H1 (cell line): ENCODE data around the gene CCNT1. TPM values are rescaled to one million over a fixed set of nuclear protein-coding genes. Genes with fewer than 3 reads are reported as not detected.

Source experiments
- ASH2L ChIP-seq: fragments of 200-600, 300-600 bp; sonication (generic); IDR thresholded peaks from one replicate; pipeline ENCODE4 v1.7.1; 2017; ENCODE audit warnings: low read length
- CEBPB ChIP-seq: IDR thresholded peaks from 2 replicates; pipeline ENCODE4 v1.6.1; 2012; ENCODE audit warnings: low read depth, low read length
- HDAC6 ChIP-seq: IDR thresholded peaks from one replicate; pipeline ENCODE4 v1.7.1; 2012; ENCODE audit warnings: low read depth, mild to moderate bottlenecking, inconsistent platforms, low read length, moderate library complexity
- KDM1A ChIP-seq: fragments of 200-600, 300-600 bp; sonication (generic); IDR thresholded peaks from 2 replicates; pipeline ENCODE4 v1.7.1; 2016; ENCODE audit warnings: mild to moderate bottlenecking, low read length, borderline replicate concordance
- KDM5A ChIP-seq: fragments of 200-600 bp; IDR thresholded peaks from 2 replicates; pipeline ENCODE4 v1.7.1; 2012; ENCODE audit warnings: mild to moderate bottlenecking, low read length, inconsistent platforms, mixed read lengths
- NRF1 ChIP-seq: IDR thresholded peaks from 2 replicates; pipeline ENCODE4 v1.6.1; 2011; ENCODE audit warnings: mild to moderate bottlenecking, low read depth, low read length, improper control_type of control experiment
- PHF8 ChIP-seq: fragments of 200-600 bp; sonication (generic); conservative IDR thresholded peaks from 2 replicates; pipeline ENCODE4 v1.7.1; 2012; ENCODE audit warnings: low read depth, mild to moderate bottlenecking, inconsistent platforms, low read length, moderate library complexity
- RXRA ChIP-seq: IDR thresholded peaks from 2 replicates; pipeline ENCODE4 v1.6.1; 2011; ENCODE audit warnings: low read depth, mild to moderate bottlenecking, low read length, moderate library complexity; ENCODE audit not compliant: insufficient read depth
- TCF12 ChIP-seq: IDR thresholded peaks from 2 replicates; pipeline ENCODE4 v1.6.1; 2011; ENCODE audit warnings: low read depth, mild to moderate bottlenecking, low read length
- polyA plus RNA-seq, 7 experiments: library from polyadenylated mRNA; depleted of rRNA in 3 of 7; stranded (reverse) in 5 of 7; unstranded in 2 of 7; fragments of >200 nt in 5 of 7; fragments of 200-250 nt in 2 of 7; gene quantifications; 1 replicate in 5 of 7; 2 replicates in 1 of 7; 4 replicates in 1 of 7; pipeline versions ENCODE4 v1.2.1 to v1.2.3, GENCODE V29; 2011 to 2013; ENCODE audit warnings: missing spikeins in 2 of 7, mixed read lengths in 2 of 7
- total RNA-seq: library from RNA; stranded (reverse); fragmentation: NEBNext Ultra II Directional; extraction: Animal tissue kit (Norgen Biotek cat#: 25700); gene quantifications from 2 replicates; pipeline ENCODE4 v1.2.1, GENCODE V29; 2021
- TF ChIP-seq, protein P1 (sequence below): fragments of 300-600 bp; sonication (generic); IDR thresholded peaks from 2 replicates; pipeline ENCODE4 v1.7.1; 2012; ENCODE audit warnings: low read length, moderate library complexity, mild to moderate bottlenecking, inconsistent platforms; ENCODE audit not compliant: insufficient replicate concordance
- TF ChIP-seq, protein P2 (sequence below): IDR thresholded peaks from 2 replicates; pipeline ENCODE4 v1.6.1; 2012; ENCODE audit warnings: inconsistent platforms

The CCNT1 gene
- total and polyA plus RNA-seq, 2 of the 8 experiments (the other 6 are each of a cell fraction or from before 2014, with no cell fraction given), result 13.2 to 45.9 TPM

DNA sequence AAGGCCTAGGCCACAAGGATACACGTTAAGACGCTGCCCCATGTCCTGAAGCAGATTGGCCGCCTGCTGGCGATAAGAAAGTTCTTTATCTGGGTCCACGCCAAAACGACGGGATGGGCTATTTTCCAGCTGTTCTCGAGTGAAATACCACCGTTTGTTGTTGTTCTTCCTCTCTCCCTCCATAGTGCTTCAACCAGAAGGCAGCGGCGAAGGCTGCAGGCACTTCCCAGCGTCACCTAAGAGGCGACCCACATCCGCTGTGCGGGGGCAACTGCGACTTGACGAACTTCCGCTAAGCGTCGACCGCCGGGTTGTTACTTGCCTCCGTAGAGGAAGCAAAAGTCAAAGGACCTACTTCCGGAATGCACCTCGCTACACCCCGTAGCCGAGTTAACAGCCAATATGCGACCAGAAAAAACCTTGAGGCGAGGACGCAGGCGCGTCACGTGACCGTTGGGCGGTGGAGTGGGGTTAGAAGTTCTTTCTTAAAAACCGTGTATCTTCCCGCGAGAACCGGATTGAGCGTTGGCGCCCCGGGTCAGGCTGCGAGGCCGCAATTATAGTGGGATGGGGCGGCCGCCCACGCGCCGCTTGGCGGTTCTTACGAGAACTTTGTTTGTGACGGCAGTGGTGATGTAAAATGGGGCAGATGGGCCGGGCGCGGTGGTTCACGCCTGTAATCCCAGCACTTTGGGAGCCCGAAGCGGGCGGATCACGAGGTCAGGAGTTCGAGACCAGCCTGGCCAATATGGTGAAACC, at the start of gene CCNT1 (continued):
- TF ChIP-seq, protein P1, sequence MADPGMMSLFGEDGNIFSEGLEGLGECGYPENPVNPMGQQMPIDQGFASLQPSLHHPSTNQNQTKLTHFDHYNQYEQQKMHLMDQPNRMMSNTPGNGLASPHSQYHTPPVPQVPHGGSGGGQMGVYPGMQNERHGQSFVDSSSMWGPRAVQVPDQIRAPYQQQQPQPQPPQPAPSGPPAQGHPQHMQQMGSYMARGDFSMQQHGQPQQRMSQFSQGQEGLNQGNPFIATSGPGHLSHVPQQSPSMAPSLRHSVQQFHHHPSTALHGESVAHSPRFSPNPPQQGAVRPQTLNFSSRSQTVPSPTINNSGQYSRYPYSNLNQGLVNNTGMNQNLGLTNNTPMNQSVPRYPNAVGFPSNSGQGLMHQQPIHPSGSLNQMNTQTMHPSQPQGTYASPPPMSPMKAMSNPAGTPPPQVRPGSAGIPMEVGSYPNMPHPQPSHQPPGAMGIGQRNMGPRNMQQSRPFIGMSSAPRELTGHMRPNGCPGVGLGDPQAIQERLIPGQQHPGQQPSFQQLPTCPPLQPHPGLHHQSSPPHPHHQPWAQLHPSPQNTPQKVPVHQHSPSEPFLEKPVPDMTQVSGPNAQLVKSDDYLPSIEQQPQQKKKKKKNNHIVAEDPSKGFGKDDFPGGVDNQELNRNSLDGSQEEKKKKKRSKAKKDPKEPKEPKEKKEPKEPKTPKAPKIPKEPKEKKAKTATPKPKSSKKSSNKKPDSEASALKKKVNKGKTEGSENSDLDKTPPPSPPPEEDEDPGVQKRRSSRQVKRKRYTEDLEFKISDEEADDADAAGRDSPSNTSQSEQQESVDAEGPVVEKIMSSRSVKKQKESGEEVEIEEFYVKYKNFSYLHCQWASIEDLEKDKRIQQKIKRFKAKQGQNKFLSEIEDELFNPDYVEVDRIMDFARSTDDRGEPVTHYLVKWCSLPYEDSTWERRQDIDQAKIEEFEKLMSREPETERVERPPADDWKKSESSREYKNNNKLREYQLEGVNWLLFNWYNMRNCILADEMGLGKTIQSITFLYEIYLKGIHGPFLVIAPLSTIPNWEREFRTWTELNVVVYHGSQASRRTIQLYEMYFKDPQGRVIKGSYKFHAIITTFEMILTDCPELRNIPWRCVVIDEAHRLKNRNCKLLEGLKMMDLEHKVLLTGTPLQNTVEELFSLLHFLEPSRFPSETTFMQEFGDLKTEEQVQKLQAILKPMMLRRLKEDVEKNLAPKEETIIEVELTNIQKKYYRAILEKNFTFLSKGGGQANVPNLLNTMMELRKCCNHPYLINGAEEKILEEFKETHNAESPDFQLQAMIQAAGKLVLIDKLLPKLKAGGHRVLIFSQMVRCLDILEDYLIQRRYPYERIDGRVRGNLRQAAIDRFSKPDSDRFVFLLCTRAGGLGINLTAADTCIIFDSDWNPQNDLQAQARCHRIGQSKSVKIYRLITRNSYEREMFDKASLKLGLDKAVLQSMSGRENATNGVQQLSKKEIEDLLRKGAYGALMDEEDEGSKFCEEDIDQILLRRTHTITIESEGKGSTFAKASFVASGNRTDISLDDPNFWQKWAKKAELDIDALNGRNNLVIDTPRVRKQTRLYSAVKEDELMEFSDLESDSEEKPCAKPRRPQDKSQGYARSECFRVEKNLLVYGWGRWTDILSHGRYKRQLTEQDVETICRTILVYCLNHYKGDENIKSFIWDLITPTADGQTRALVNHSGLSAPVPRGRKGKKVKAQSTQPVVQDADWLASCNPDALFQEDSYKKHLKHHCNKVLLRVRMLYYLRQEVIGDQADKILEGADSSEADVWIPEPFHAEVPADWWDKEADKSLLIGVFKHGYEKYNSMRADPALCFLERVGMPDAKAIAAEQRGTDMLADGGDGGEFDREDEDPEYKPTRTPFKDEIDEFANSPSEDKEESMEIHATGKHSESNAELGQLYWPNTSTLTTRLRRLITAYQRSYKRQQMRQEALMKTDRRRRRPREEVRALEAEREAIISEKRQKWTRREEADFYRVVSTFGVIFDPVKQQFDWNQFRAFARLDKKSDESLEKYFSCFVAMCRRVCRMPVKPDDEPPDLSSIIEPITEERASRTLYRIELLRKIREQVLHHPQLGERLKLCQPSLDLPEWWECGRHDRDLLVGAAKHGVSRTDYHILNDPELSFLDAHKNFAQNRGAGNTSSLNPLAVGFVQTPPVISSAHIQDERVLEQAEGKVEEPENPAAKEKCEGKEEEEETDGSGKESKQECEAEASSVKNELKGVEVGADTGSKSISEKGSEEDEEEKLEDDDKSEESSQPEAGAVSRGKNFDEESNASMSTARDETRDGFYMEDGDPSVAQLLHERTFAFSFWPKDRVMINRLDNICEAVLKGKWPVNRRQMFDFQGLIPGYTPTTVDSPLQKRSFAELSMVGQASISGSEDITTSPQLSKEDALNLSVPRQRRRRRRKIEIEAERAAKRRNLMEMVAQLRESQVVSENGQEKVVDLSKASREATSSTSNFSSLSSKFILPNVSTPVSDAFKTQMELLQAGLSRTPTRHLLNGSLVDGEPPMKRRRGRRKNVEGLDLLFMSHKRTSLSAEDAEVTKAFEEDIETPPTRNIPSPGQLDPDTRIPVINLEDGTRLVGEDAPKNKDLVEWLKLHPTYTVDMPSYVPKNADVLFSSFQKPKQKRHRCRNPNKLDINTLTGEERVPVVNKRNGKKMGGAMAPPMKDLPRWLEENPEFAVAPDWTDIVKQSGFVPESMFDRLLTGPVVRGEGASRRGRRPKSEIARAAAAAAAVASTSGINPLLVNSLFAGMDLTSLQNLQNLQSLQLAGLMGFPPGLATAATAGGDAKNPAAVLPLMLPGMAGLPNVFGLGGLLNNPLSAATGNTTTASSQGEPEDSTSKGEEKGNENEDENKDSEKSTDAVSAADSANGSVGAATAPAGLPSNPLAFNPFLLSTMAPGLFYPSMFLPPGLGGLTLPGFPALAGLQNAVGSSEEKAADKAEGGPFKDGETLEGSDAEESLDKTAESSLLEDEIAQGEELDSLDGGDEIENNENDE, result no peak
- TF ChIP-seq TCF12 (no peak), RXRA (no peak), KDM5A (peak; percentile 80), KDM1A (no peak), PHF8 (peak; percentile 81), NRF1 (no peak), ASH2L (peak; percentile 83), HDAC6 (no peak), CEBPB (no peak)
- TF ChIP-seq, protein P2, sequence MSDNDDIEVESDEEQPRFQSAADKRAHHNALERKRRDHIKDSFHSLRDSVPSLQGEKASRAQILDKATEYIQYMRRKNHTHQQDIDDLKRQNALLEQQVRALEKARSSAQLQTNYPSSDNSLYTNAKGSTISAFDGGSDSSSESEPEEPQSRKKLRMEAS, result peak; percentile 65; the same call in 1 of the 2 replicates
